Suppressor macrophage treated with lipopolysaccharide for 4 hours (primary cell): ENCODE measurements around the gene CAMTA1.
"Not testable (repeated sequence)": the region's sequence is repeated elsewhere in the genome, so short reads cannot be mapped to it uniquely, and the experiment has no call there.

Experiments
- DNase-seq: peaks from one replicate; pipeline ENCODE4 v3.0.0-alpha.2; 2020

Gene CAMTA1

GRCh38 chr1:7121622-7121988 is 336.4 kb downstream of the CAMTA1 start:
- no peak for DNase-seq

GRCh38 chr1:7127322-7128075 is 342.2 kb downstream of the CAMTA1 start:
- DNase-seq, result no peak

GRCh38 chr1:7128293-7128692 is 343.0 kb downstream of the CAMTA1 start:
- DNase-seq, result no peak

GRCh38 chr1:7130127-7130526 is 344.9 kb downstream of the CAMTA1 start:
- no peak for DNase-seq

GRCh38 chr1:7135493-7135892 is 350.2 kb downstream of the CAMTA1 start:
- DNase-seq, result no peak

- no peak for DNase-seq
These were observed 351.1 kb downstream of the CAMTA1 start for GRCh38 chr1:7136166-7136953.

- DNase-seq, result no peak
These were observed 355.0 kb downstream of the CAMTA1 start for GRCh38 chr1:7140251-7140650.

- no peak for DNase-seq
These were observed 360.7 kb downstream of the CAMTA1 start for GRCh38 chr1:7145947-7146346.

GRCh38 chr1:7146710-7147109 is 361.5 kb downstream of the CAMTA1 start:
- no peak for DNase-seq

GRCh38 chr1:7147581-7148282 is 362.5 kb downstream of the CAMTA1 start:
- not testable (repeated sequence) for DNase-seq

- no peak for DNase-seq
These were observed 364.0 kb downstream of the CAMTA1 start for GRCh38 chr1:7149080-7149838.

- no peak for DNase-seq
These were observed 365.5 kb downstream of the CAMTA1 start for GRCh38 chr1:7150724-7151280.

GRCh38 chr1:7151978-7152377 is 366.7 kb downstream of the CAMTA1 start:
- DNase-seq, result no peak

GRCh38 chr1:7152655-7153054 is 367.4 kb downstream of the CAMTA1 start:
- DNase-seq, result no peak

- no peak for DNase-seq
These were observed 368.2 kb downstream of the CAMTA1 start for GRCh38 chr1:7153464-7153863.

GRCh38 chr1:7159116-7159781 is 374.0 kb downstream of the CAMTA1 start:
- no peak for DNase-seq

- DNase-seq, result not testable (repeated sequence)
These were observed 383.3 kb downstream of the CAMTA1 start for GRCh38 chr1:7168554-7168953.

- no peak for DNase-seq
These were observed 385.9 kb downstream of the CAMTA1 start for GRCh38 chr1:7171168-7171567.

- no peak for DNase-seq
These were observed 386.3 kb downstream of the CAMTA1 start for GRCh38 chr1:7171574-7171973.

GRCh38 chr1:7172804-7173203 is 387.6 kb downstream of the CAMTA1 start:
- no peak for DNase-seq

GRCh38 chr1:7174561-7174960 is 389.3 kb downstream of the CAMTA1 start:
- no peak for DNase-seq
